SK-N-MC (cell line): Measurements from ENCODE around the gene DMAP1.

Experiments
- EZH2 ChIP-seq: fragments of 200-600 bp; sonication (generic); IDR thresholded peaks from one replicate; pipeline ENCODE4 v1.6.1; 2017; ENCODE audit warnings: antibody characterized with exemption
- POLR2AphosphoS5 ChIP-seq: IDR thresholded peaks from 2 replicates; pipeline ENCODE4 v1.6.1; 2012; ENCODE audit warnings: mild to moderate bottlenecking, low read depth, low read length, borderline replicate concordance

GRCh38 chr1:44228218-44228617, 14.9 kb downstream of the DMAP1 start:
- TF ChIP-seq POLR2AphosphoS5 (no peak), EZH2 (no peak)
